HG02943 (cell line): Measurements from ENCODE around the gene PYGO1.
"Not testable (repeated sequence)": the region's sequence is repeated elsewhere in the genome, so short reads cannot be mapped to it uniquely, and the experiment has no call there.

ENCODE experiments used
- ATAC-seq: cut with Tn5 transposase; IDR thresholded peaks from one replicate; pipeline ENCODE4 v1.9.1; 2021; ENCODE audit warnings: mild to moderate bottlenecking, low read depth, moderate library complexity; ENCODE audit not compliant: unreplicated experiment

Gene PYGO1, protein sequence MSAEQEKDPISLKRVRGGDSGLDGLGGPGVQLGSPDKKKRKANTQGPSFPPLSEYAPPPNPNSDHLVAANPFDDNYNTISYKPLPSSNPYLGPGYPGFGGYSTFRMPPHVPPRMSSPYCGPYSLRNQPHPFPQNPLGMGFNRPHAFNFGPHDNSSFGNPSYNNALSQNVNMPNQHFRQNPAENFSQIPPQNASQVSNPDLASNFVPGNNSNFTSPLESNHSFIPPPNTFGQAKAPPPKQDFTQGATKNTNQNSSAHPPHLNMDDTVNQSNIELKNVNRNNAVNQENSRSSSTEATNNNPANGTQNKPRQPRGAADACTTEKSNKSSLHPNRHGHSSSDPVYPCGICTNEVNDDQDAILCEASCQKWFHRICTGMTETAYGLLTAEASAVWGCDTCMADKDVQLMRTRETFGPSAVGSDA

DNA sequence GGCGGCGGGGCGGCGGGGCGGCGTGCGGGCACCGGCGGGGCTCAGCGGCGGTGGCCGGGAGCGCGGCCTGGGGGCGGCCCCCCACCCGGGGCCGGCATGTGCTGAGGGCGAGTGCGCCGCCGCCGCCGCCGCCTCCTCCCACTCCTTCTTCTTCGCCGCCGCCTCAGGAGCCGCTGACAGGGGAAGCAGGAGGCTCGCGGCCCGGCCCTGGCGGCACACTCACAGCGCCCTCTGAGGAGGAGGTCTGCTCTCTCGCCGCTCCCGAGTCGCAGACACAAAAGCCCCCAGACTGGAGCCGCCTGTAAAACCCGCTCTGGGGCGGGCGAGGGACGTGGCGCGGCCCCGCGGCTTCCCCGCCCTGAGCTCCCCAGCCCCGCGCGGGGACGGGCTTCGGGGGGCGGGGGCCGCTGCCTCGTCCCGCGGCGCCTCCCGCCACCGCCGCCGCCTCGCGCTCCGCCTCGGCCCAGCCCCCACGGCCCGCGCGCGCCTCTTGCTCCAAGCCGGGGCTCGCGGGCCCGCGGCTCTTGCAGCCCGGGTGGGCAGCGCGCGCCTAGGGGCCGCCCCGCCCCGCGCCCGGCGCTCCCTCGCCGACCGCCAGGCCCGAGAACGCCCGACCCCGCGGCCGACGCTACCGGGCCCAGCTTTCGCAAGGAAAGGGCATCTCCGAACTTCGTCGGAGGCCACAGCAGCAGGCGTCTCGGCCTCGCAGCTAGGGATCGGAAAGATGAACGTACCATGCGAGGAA lies at the start of gene PYGO1:
Gene PYGO1 (minus strand): TSS at position 276 of the 745 bp plus-strand sequence. CDS start 462 bp downstream, outside the sequence.
- ATAC-seq, result no peak

DNA sequence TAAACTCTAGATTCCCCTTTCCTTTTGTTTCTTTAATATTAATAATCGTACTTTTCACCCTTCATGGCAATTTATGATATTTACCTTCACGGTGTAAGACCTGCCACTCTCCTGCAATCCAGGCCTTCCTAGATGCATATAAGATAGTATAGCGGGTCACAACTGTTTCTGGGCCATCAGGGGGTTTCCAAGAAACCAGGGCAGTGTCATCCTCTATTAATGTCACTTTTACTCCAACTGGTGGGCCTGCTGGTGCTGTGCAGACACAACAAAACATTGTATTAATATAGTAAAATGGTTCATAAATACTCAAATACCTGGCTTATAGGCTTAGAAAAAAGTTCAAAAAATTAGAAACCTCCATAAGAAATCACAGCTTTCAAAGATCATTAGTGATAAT lies 48.9 kb upstream of the PYGO1 start:
- no peak for ATAC-seq

DNA sequence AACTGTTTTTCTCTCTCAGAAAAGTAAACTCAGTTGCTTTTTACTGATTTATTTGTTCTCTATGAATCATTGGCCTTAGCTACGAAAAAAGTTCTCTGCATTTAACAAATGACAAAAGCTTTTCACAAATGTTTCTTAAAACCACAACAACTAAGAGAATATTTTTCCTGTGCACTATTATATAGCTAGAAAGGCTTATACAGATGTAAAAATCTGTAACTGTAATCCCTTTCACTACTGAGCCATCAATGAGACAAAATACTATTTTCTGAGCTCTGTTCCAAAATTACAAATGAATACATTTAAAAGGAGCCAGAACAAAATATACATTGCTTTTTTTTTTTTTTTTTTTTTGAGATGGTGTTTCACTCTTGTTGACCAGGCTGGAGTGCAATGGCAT lies 45.6 kb upstream of the PYGO1 start:
- no peak for ATAC-seq

DNA sequence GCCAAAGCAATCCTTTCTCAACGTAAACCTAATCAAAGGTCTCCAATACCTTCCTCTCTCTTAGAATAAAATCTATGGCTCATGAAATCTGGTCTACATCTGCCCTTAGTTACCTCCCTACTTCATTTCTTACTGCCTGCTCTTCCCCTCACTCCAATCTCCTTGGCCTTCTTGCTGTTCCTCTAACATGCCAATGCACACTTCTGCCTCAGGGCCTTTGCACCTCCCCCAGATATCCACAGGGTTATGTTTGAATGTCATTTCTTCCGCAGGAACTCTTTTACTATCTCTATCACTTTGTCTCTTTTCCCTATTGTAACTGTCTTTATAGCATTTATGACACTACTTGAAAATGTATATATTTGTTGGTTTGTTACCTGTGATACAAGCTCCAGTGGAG lies 44.3 kb upstream of the PYGO1 start:
- no peak for ATAC-seq

DNA sequence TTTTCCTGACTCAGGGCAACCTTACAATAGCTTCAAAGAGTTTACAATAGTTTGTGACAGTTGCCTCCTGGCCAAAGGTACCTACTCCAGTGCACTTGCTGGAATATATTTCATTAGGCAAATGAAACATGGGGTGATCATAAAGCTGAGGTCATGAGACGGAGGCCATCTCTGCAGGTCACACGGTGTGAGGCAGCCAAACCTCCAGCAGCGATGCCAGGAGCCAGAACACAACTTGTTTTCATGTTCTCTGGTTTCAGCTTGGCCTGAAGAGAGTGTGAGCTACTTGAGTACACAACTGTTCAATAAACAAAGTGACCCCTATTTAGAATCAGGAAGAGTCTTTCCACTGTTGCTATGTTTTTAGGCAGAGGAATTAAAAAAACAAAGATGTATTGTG lies 42.7 kb upstream of the PYGO1 start:
- no peak for ATAC-seq

DNA sequence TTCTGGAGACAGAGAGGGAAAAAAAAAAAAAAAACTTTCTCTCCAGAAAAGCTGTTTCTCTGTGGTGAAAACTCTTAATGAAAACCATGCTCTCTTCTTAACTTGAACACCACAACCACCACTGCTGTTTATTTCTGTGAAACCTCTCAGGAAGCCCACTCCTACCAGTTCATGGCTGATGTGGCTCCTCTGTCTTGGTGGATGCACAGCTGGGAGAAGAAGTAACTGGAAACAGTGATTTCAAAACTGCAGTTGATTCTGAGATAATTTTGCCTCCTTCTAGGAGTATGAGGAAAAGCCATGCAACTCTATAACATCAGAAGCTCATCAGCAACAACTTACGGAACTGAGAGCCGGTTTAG lies 40.2 kb upstream of the PYGO1 start:
- no peak for ATAC-seq

DNA sequence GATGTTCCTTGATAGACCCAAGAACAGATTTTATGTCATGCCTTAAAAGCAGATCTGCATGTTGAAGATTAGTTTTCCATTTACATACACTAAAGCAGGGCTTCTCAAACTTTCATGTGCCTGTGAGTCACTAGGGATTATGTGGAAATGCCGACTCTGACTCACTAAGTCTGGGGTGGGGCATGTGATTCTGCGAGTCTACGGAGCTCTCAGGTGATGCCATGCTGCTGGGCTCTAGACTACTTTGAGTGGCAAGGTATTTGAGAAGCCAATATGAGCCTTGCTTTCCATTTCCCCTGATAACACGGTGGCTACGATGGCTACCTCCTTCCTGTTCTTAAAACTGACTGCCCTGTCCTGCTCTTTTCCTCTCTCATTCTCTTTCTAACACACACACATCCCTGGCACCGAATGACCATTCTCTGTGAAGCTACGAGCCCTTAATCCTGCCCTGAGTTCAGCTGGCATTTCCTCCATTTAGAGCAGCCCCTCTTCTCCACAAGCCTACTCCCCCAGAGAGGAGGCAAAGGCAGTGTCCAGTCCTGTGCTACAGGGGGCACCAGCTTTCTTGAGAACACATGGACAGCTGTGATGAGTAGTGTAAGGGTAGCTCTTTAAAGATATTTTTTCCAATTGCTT lies 39.7 kb upstream of the PYGO1 start:
- ATAC-seq, result no peak

DNA sequence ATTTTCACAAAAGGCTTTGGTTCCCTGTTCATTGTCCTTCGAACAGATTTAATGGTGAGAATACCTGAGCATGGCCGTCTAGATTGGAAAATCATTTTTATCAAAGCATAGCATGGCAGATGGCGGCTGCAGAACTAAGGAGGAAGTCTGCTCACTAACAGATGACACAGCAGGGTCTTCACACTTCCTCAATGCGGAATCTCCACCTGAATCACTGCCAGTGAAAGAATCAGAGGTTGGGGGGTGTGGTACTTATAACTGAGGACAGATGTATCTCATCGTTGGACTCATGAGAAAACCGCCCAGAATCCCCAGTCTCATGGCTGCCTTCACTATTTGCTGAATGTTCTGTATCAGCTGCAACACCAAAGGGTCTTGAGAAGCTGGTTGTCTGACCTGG lies 31.6 kb upstream of the PYGO1 start:
- ATAC-seq, result no peak

DNA sequence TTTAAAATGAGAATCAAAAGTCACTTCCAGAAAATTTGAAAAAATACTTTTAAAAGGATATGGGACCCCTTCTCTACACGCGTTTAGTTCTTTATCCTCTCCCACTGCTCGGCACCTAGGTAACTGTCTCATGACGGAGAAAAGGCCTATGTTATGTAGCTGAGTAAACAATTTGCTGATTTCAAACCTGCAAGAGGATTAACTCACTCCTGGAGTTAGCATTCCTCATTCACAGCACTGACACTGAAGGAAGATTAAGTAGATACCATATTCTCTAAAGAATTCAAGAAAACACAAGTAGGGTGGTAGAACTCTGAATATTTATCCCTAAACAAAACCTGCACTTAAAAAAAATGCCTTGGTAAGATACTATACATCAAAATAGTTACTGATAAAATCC lies 30.2 kb upstream of the PYGO1 start:
- ATAC-seq, result no peak

DNA sequence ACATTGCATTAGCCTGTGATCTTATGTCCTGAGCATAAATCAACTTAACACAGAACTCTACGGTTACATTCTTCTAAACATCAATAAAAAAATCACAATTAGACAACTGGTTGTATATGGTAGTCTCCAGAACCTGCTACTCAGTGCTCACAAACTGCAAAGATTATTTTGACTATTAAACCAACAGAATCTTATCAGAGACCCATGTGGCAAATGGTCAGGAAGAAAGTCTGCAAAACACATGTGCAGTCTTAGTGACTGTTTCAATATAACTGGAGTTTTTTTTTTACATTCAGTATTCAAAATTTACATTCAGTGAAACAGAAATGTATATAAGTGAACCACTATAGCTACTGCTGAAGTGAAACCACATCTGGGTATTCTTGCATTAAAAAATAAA lies 27.3 kb upstream of the PYGO1 start:
- ATAC-seq, result no peak

DNA sequence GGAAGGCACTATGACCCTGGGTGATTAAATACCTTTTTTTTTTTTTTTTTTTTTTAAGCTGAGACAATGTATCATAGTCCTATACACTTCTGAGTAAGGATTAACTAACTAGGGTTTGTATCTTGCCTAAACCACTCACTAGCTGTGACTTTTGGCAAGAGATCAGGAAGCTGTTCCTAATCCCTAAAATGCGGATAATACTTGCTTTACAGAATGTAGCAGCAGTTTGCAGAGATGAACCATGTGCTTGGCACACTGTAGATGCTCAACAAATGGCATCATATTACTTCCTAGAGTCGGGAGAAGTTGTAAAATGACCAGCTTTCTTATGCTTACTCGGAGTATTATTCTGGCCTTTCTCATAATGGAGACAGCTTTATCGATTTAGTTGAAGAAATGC lies 25.6 kb upstream of the PYGO1 start:
- ATAC-seq, result no peak

DNA sequence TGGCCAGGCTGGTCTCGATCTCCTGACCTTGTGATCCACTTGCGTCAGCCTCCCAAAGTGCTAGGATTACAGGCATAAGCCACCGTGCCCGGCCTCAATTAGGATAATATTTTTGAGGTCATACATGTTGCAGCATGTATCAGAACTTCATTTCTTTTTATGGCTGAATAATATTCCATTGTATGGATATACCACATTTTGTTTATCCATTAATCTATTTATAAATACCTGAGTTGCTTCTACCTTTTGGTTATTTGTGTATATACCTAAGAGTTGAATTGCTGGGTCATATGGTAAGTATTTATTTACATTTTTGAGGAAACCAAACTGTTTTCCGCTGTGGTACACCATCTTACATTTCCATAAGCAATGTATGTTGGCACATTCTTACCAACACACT lies 18.1 kb upstream of the PYGO1 start:
- no peak for ATAC-seq

DNA sequence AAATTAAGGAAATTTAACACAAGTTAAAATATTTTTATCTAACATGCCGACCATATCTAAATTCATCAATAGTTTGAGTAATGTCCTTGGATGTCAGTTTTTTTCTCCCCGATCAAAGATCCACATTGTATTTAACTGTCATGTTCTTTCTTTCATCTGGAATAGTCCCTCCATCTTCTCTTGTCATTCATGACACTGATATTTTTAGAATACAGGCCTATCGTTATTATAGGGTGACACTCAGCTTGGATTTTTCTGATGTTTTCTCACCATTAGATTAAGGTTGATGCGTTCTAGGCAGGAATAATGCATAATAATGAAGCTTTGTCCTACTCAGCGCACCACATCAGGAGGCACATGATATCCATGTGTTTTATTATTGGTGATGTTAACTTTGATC lies 13.2 kb upstream of the PYGO1 start:
- ATAC-seq, result no peak

DNA sequence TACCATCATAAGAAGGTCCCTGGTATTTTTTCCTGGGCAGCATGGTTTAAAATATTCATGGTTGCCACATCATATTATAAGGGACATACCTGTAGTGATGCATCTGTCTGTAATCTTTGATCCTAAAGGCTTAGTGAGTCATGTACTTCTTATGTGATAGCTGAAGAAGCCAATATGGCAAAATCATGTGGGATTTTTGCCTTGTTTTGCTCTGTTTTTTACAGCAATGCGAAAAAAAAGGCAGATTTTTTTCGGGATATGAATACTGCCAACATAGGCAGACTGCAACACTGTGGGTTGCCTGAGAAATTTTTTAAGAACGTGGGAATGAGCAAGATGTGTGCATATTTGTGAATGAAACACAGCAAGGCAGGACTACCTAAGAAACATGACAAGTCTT lies 11.3 kb upstream of the PYGO1 start:
- no peak for ATAC-seq

DNA sequence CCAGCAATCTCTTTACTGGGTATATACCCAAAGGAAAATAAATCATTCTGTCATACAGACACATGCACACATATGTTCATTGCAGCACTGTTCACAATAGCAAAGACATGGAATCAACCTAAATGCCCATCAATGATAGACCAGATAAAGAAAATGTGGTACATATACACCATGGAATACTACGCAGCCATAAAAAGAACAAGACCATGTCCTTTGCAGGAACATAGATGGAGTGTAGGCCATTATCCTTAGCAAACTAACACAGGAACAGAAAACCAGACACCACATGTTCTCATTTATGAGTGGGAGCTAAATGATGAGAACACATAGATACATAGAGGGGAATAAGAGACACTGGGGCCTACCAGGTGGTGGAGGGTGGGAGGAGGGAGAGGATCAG lies 4.9 kb upstream of the PYGO1 start:
- not testable (repeated sequence) for ATAC-seq

DNA sequence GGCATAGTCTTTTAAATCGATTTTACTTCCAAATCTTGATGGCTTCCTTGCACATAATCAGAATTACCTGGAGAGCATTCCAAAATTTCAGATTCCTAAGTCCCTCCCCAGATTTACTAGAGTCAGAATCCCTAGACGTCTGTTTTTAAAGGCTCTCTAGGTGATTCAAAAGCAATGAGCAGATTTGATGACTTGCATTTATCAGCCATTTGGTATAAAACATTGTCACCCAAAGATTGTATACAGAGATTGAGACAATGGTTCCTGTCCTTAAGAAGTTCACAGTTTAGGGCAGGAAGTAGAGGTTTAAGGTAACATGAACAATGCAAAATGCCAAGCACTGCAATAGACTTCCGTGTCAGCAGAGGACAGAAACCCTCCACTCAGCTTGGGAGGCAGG lies 2.6 kb upstream of the PYGO1 start:
- ATAC-seq, result no peak

DNA sequence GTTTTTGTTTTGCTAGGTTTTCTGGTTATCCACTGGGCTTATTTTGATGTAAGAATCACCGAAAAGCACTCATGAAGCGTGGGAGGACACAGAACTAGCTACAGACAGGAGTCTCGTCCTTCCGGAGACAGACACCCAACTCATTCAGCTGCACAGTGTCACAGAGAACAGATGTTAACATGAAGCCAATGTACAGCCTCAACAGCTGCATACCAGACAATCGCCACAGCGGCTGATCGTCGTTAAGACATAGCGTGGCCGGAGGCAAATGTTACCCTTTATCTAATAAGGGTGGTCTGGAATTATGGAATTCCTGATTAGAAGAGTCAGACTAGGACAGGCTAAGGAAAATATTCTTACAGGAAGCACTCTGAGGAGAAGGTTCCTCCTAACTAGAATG lies 1.1 kb upstream of the PYGO1 start:
- ATAC-seq, result no peak

DNA sequence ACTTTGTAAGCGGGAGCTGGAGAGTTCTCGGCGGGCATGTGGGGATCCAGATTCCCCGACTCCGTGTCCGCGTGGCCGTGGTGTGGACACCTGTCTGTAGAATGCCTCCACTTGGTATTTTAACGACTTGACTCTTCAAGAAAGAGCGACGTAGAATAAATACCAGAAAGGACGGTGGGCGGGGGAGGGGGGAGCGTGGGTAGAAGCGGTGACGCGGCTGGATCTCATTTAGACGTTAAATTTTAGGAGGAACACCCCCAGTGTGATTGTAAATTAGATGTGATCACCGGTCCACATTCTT lies 620 bp upstream of the PYGO1 start:
- no peak for ATAC-seq

DNA sequence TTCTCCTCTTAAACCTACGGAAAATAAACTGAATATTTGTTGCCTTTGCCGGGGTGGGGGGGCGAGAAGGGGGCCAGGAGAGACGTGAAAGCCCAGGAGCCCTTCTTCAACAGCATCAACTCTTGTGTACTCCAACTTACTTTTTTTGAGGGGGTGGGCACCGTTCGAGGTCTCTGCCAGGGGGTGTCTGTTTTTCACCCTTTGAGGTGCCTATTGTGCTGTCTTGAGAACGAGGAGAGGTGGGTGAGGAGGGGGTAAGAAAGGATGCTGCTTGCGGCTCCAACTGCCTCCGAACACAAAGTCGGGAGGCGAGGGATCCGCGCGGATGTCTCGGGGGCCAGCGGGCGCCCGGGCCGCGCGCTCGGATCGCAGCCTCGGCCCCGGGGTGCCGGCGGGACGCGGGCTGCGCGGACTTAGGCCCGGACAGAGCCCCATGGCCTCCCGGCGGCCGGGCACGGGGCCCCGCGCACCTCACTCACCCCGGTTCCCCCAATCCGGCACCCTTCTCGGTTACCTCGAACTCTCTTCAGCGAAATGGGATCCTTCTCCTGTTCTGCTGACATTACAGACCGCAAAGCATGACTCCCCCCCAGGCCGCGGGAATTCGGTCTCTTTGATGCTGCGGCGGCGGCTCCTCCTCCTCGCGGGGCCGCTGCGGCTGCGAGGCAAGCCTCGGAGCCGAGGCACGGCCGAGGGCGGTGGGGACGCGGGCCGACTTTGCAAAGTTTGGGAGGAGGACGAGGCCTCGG lies 650 bp downstream of the PYGO1 start:
- no peak for ATAC-seq

DNA sequence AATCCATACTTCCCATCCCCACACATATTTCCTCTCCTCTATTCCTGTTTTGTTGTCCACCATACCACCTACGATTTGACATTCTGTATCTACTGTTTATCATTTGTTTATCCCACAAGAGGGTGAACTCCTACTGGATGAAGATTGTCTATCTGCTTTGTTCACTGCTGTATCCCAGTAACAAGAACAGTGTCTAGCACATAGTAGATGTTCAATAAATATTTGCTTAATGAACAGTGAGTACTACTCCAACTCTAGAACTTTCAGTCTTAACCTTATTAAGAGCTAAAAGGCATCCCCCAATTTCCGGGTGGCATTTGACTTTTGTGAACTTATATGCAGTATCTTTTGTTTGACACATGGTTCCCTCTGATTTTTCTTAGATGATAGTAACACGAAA lies 1.3 kb downstream of the PYGO1 start:
- no peak for ATAC-seq

DNA sequence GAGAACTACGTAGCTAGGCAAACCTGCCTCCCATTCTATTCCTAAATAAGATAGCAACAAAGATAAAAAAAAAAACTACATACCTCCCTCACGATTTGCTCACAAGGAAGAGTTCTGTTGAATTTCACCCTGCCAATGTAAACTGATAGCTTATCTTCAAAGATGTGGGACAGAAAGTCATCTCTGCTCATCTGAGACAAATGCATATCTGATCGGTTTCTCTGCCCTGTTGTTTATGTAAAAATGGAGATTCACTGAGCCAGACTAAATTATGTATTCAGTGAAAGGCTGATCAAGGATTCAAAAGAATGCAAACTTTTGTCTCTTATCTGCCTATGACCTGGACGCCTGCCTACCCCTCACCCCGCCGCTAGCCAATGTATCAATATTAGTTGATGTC lies 11.2 kb downstream of the PYGO1 start:
- ATAC-seq, result no peak
